ENCODE data around the gene MGST2. TPM values are rescaled to one million over a fixed set of nuclear protein-coding genes. Genes with fewer than 3 reads are reported as not detected.

Gene MGST2
- total RNA-seq = 3.5 and 4.8 TPM in 2 replicates

DNA sequence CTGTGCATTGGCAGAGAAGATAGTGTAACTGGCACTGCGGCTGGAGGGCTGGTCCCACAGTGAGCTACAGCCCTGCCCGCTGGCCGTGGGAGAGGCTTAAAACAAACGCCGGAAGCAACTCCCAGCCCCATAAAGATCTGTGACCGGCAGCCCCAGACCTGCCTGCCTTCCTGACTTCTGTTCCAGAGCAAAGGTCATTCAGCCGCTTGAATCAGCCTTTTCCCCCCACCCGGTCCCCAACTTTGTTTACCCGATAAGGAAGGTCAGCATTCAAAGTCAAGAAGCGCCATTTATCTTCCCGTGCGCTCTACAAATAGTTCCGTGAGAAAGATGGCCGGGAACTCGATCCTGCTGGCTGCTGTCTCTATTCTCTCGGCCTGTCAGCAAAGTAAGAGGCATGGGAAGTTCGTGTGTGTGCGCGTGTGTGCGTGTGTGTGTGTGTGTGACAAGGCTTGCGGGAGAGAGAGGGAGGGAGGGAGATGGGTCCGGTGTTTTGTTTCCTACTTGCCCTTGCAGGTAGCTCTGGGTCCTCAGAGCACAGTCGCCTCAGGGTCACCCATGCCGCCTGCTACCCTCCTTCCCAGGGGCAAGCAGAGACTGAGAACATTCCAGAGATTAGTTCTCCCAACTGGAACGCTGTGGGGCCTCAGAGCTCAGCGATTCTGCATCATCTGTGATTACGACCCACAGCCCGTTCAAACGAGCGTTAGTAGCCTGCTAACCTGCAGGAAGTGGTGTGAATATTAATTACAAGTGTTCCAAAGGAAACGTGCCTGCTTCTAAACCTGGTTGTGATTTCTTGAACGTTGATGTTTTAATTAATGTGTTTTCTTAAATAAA lies at the start of gene MGST2:
Gene MGST2, plus strand, starts transcription at position 130 of the 840 bp plus-strand sequence. Its CDS starts 201 bp downstream, at position 331.

Other genes with a start within 250 kb of the MGST2 start
- gene RAB33B, start 211.7 kb upstream of the MGST2 start, total RNA-seq = 8.8 and 10.6 TPM in 2 replicates
- gene SETD7, start 109.6 kb upstream of the MGST2 start, total RNA-seq = 76.1 and 82.7 TPM in 2 replicates